ENCODE data around the gene DGCR8.

DGCR8 gene

DNA sequence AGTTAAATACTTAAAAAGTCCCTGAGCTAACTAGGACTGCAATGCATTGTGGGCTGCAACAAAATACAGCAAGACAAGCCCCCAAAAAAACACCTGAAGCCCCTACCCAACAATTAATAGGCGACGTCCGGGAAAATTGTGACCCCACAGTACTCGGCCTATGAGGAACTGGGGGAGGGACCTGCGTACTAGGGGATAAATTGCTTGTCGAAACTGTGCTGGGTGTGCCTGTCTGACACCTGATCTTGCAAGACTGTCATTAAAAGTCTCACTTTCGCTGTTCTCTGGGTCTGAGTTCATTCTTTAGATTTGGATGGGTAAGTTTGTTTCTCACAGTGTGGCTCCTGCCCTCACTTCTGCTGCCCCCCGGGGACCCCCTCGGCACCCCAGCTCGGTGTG lies 44.0 kb upstream of the DGCR8 start:
- TF ChIP-seq, protein P1, sequence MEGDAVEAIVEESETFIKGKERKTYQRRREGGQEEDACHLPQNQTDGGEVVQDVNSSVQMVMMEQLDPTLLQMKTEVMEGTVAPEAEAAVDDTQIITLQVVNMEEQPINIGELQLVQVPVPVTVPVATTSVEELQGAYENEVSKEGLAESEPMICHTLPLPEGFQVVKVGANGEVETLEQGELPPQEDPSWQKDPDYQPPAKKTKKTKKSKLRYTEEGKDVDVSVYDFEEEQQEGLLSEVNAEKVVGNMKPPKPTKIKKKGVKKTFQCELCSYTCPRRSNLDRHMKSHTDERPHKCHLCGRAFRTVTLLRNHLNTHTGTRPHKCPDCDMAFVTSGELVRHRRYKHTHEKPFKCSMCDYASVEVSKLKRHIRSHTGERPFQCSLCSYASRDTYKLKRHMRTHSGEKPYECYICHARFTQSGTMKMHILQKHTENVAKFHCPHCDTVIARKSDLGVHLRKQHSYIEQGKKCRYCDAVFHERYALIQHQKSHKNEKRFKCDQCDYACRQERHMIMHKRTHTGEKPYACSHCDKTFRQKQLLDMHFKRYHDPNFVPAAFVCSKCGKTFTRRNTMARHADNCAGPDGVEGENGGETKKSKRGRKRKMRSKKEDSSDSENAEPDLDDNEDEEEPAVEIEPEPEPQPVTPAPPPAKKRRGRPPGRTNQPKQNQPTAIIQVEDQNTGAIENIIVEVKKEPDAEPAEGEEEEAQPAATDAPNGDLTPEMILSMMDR (IDR thresholded peaks at IDR 0.05; ENCODE audit: low read depth, low read length): no peak
- no peak overlapping the region for H3K4me3 ChIP-seq (ENCODE audit: low read depth, low read length)

DNA sequence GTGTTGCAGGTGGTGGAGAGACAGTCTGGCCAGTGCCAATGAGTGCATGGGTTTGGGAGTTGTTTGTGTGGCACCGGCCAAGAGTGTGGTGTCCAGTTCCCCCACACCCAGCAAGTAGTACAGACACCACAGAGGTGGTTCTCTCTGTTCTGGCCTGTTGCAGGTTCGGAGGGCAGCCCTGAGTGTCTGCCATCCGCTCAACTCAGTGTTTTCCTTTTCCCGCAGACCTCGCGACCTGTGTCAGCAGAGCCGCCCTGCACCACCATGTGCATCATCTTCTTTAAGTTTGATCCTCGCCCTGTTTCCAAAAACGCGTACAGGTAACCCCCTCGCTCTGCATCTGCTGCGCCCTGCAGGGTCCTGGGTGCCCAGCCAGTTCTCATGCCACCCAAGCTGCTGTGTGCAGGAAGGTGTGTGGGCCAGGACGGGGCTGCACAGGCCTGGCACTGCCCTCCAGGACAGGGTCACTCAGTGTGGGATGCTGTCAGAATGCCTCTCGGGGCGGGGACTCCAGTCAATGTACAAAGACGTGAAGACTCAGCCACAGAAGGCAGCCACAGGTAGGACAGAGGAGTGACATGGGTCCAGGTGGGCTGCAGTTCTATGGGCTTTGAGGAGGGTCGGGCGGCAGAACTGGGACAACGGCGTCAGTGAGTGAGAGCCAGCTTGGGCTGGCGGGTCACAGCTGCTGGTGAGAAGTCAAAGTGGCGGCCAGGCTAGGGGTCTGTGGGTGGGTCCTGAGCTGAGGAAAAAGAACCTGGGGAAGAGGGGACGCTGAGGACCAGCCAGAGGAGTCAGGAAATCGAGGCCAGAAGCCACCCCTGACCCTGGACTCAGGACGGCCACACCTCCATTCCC lies 43.3 kb upstream of the DGCR8 start:
- no peak overlapping the region for H3K4me3 ChIP-seq (ENCODE audit: low read depth, low read length)
- TF ChIP-seq, protein P1 (IDR thresholded peaks at IDR 0.05; ENCODE audit: low read depth, low read length): no peak

DNA sequence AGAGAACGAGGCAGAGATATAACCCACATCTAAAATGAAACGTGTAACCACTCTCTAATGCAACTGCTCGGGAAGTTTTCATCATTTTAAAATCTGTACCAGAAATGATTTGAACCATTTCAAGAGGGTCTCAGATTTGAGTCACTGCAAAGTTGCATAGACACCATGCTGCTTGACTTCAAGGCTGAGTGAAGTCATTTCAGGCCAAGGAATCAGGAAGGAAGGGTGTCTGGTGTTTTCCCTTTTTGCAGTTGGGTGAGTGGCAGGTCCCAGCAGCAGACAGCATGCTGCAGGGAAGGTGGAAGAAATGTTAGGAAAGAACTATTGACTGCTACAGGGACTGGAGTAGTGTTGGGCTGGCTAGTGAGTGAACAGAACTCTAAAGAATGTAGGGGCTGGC lies 42.6 kb upstream of the DGCR8 start:
- TF ChIP-seq, protein P1 (IDR thresholded peaks at IDR 0.05; ENCODE audit: low read depth, low read length): no peak
- no peak overlapping the region for H3K4me3 ChIP-seq (ENCODE audit: low read depth, low read length)

DNA sequence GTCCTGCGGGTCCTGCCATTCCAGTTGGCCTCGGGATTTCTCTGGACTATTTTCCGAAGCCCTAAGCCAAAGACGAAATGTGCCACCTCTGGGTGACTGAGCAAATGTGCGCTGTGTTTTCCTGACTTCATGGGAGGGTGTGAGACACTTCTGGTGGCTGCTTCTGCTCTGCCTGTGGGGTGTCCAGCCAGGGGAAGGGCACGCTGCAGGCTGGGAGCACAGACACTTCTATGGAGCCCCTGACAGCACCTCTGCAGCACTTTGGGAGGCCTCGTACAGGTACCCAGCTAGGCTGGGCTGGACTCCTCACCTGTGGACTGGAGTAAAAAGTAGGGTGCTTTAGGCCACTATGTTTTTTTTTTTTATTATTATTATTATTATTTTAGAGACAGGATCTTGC lies 41.5 kb upstream of the DGCR8 start:
- TF ChIP-seq, protein P1 (IDR thresholded peaks at IDR 0.05; ENCODE audit: low read depth, low read length): no peak
- no peak overlapping the region for H3K4me3 ChIP-seq (ENCODE audit: low read depth, low read length)

DNA sequence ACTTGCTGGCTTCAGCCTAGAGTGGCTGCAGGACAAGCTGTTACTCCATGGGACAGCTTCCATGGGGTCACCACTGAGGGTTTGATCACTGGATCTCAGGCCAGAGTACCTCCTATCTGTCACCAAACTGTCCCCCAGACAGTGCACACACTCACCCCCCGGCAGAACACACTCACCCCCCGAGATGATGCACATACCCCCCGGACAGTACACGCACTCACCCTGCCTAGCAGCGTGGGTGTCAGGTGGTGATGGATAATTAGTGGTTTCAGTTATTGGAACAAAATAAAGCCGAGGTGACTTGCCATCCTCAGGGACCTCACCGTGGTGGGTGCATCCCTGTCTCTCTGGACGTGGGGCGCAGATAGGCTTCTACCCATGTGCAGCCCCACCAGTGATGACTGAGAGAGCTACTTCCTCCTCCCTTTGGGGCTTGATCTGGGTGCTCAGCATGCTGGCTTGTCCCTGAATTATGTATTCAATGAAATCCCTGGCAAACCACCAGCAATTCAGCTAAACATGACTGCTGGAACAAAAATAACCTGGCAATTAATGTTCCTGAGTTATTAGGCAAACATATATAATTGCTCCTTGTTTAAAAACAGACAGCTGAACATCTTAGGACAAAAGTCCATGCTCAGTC lies 40.2 kb upstream of the DGCR8 start:
- H3K4me3 ChIP-seq (ENCODE audit: low read depth, low read length): no peak overlapping the region
- TF ChIP-seq, protein P1 (IDR thresholded peaks at IDR 0.05; ENCODE audit: low read depth, low read length): no peak

DNA sequence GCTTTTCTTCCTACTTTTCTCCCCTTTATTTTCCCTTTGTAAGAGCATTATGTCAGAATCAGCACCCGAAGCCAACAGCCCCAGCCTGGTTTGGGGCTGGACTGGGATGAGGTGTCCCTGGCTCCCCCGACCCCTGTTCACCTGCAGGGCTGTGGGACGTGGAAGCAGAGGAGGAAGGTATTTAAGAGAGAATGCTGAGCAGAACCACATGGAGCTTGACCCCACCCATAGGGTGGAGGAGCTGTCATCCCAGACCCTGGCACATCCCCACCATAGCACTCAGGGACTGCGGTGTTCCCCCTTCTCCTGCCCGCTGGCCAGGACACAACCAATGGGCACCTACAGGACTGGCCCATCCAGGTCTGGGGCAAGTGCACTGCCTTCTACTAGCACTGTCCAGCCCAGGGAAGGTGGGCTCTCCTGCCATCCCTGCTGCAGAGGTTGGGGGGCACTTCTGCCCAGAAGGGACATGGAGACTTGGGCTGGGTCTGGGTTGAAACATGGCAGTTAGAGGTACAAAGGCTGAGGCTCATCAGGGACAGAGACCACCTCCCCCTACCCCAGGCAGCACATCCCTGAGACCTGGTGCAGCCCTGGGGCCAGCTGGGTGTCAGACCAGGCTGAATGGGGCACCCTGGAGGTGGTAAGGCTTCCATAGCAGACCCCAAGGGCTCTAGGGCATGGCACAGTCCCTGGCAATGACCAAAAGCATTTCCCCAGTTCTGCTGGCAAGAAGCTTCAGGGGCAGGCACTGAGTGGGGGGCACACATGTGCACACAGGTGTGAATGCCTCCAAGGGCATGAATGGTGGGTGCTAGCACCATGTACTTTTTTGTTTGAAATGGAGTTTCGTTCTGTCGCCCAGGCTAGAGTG lies 39.5 kb upstream of the DGCR8 start:
- TF ChIP-seq, protein P1 (IDR thresholded peaks at IDR 0.05; ENCODE audit: low read depth, low read length): no peak
- no peak overlapping the region for H3K4me3 ChIP-seq (ENCODE audit: low read depth, low read length)

All from WI38 (cell line).